ENCODE results near the gene CCDC18. TPM values are rescaled to one million over a fixed set of nuclear protein-coding genes. Genes with fewer than 3 reads are reported as not detected.
"Not testable (repeated sequence)": the region's sequence is repeated elsewhere in the genome, so short reads cannot be mapped to it uniquely, and the experiment has no call there.

Gene CCDC18
- total and polyA plus RNA-seq, 2 donors from 2014 or later: 1.2 to 3.9 TPM

- H3K4me1 ChIP-seq (ENCODE audit: control insufficient read depth in 2 of 3, insufficient read depth in 2 of 3, low read depth in 1 of 3, low read length in 3 of 3): peaks cover 0 to 1% (median 0%) of the 10 kb centered on the region in 3 donors
- H3K4me3 ChIP-seq (ENCODE audit: low read length in 3 of 3): no peak overlapping the region
- no peaks in the 10 kb centered on the region for H3K36me3 ChIP-seq (ENCODE audit: control insufficient read depth in 2 of 3, insufficient read depth in 3 of 3, low read length in 3 of 3)
- no peak overlapping the region for H3K27ac ChIP-seq (ENCODE audit: low read depth in 2 of 2, low read length in 2 of 2)
- H3K9me3 ChIP-seq (ENCODE audit: control insufficient read depth in 2 of 3, insufficient read depth in 1 of 3, low read length in 3 of 3): no peaks in the 10 kb centered on the region
- H3K9ac ChIP-seq (ENCODE audit: low read length in 3 of 3): no peak overlapping the region
- FAIRE-seq: no peak
- H3K27me3 ChIP-seq (ENCODE audit: control insufficient read depth, insufficient read depth, low read length): no peaks in the 10 kb centered on the region
- intact Hi-C loops (cut with DNase I): no loop called here
- TF ChIP-seq CTCF (IDR thresholded peaks at IDR 0.05; ENCODE audit: borderline replicate concordance, extremely low read depth, insufficient read depth): no peak
- DNase-seq: no peak
These were observed 8.9 kb upstream of the CCDC18 start for GRCh38 chr1:93171549-93172034.

GRCh38 chr1:93172778-93173177 lies 7.7 kb upstream of the CCDC18 start:
- intact Hi-C loops (cut with DNase I): no loop called here
- Histone ChIP-seq H3K9me3 (ENCODE audit: control insufficient read depth in 2 of 3, insufficient read depth in 1 of 3, low read length in 3 of 3) (no peaks in the 10 kb centered on the region), H3K4me1 (ENCODE audit: control insufficient read depth in 2 of 3, insufficient read depth in 2 of 3, low read depth in 1 of 3, low read length in 3 of 3) (peaks cover 0 to 5% (median 0%) of the 10 kb centered on the region in 3 donors), H3K27ac (ENCODE audit: low read depth in 2 of 2, low read length in 2 of 2) (no peak overlapping the region), H3K4me3 (ENCODE audit: low read length in 3 of 3) (no peak overlapping the region), H3K27me3 (ENCODE audit: control insufficient read depth, insufficient read depth, low read length) (no peaks in the 10 kb centered on the region), H3K9ac (ENCODE audit: low read length in 3 of 3) (no peak overlapping the region), H3K36me3 (ENCODE audit: control insufficient read depth in 2 of 3, insufficient read depth in 3 of 3, low read length in 3 of 3) (no peaks in the 10 kb centered on the region)
- DNase-seq: no peak
- FAIRE-seq: no peak
- no peak for TF ChIP-seq CTCF (IDR thresholded peaks at IDR 0.05; ENCODE audit: borderline replicate concordance, extremely low read depth, insufficient read depth)

GRCh38 chr1:93174638-93175037 lies 5.9 kb upstream of the CCDC18 start:
- H3K4me1 ChIP-seq (ENCODE audit: control insufficient read depth in 2 of 3, insufficient read depth in 2 of 3, low read depth in 1 of 3, low read length in 3 of 3): peaks cover 0 to 10% (median 0%) of the 10 kb centered on the region in 3 donors
- H3K9ac ChIP-seq (ENCODE audit: low read length in 3 of 3); H3K4me3 ChIP-seq (ENCODE audit: low read length in 3 of 3); H3K36me3 ChIP-seq (ENCODE audit: control insufficient read depth in 2 of 3, insufficient read depth in 3 of 3, low read length in 3 of 3); DNase-seq; intact Hi-C loops (cut with DNase I); H3K9me3 ChIP-seq (ENCODE audit: control insufficient read depth in 2 of 3, insufficient read depth in 1 of 3, low read length in 3 of 3); H3K27me3 ChIP-seq (ENCODE audit: control insufficient read depth, insufficient read depth, low read length); H3K27ac ChIP-seq (ENCODE audit: low read depth in 2 of 2, low read length in 2 of 2); FAIRE-seq: not testable (repeated sequence)

- no peak overlapping the region for H3K27ac ChIP-seq (ENCODE audit: low read depth in 2 of 2, low read length in 2 of 2)
- H3K9ac ChIP-seq (ENCODE audit: low read length in 3 of 3): peak overlapping the region; percentile 3 to 24 (median 17)
- FAIRE-seq (no peak), DNase-seq (peak in 2 of 5 donors; percentile 54 to 57)
- H3K36me3 ChIP-seq (ENCODE audit: control insufficient read depth in 2 of 3, insufficient read depth in 3 of 3, low read length in 3 of 3): no peaks in the 10 kb centered on the region
- H3K4me3 ChIP-seq (ENCODE audit: low read length in 3 of 3): peak overlapping the region in 2 of 3 donors; percentile 85 to 94
- peaks cover 0 to 16% (median 0%) of the 10 kb centered on the region in 3 donors for H3K4me1 ChIP-seq (ENCODE audit: control insufficient read depth in 2 of 3, insufficient read depth in 2 of 3, low read depth in 1 of 3, low read length in 3 of 3)
- no peak for TF ChIP-seq CTCF (IDR thresholded peaks at IDR 0.05; ENCODE audit: borderline replicate concordance, extremely low read depth, insufficient read depth)
- H3K9me3 ChIP-seq (ENCODE audit: control insufficient read depth in 2 of 3, insufficient read depth in 1 of 3, low read length in 3 of 3): no peaks in the 10 kb centered on the region
- intact Hi-C loops (cut with DNase I): no loop called here
- H3K27me3 ChIP-seq (ENCODE audit: control insufficient read depth, insufficient read depth, low read length): no peaks in the 10 kb centered on the region
These were observed 2.5 kb upstream of the CCDC18 start for GRCh38 chr1:93177991-93178390.
